HepG2 (cell line): ENCODE results near the gene INTS1. TPM values are rescaled to one million over a fixed set of nuclear protein-coding genes. Genes with fewer than 3 reads are reported as not detected.

ENCODE experiments used
- CHD4 ChIP-seq: fragments of 200-600 bp; sonication (generic); IDR thresholded peaks from 2 replicates; pipeline ENCODE4 v1.7.0; 2017; ENCODE audit warnings: mild to moderate bottlenecking, low read length, borderline replicate concordance
- ETV6 ChIP-seq: sonication (generic); formaldehyde crosslinking; conservative IDR thresholded peaks from 2 replicates; pipeline ENCODE4 v1.4.0; 2020; ENCODE audit warnings: missing genetic modification reagents
- GPN1 ChIP-seq: sonication (generic); formaldehyde crosslinking; IDR thresholded peaks from 2 replicates; pipeline ENCODE4 v1.5.1; 2020; ENCODE audit warnings: missing genetic modification reagents, borderline replicate concordance
- HNRNPUL1 ChIP-seq: fragments of 200-400 bp; formaldehyde crosslinking; IDR thresholded peaks from 2 replicates; pipeline ENCODE4 v1.6.1; 2017; ENCODE audit warnings: low read depth, mild to moderate bottlenecking, low read length, moderate library complexity
- PAX8 ChIP-seq: sonication (generic); formaldehyde crosslinking; IDR thresholded peaks from 2 replicates; pipeline ENCODE4 v1.8.0; 2022; ENCODE audit warnings: mild to moderate bottlenecking, missing genetic modification reagents, borderline replicate concordance
- POGZ ChIP-seq: sonication (generic); formaldehyde crosslinking; IDR thresholded peaks from 2 replicates; pipeline ENCODE4 v1.4.0; 2020; ENCODE audit warnings: mild to moderate bottlenecking, missing genetic modification reagents
- TEAD3 ChIP-seq: optimal IDR thresholded peaks from 2 replicates; pipeline ENCODE3; 2016; ENCODE audit warnings: borderline replicate concordance
- ZBTB1 ChIP-seq: sonication (generic); formaldehyde crosslinking; IDR thresholded peaks from 2 replicates; pipeline ENCODE4 v1.4.0; 2020; ENCODE audit warnings: missing genetic modification reagents, borderline replicate concordance
- ZFX ChIP-seq: sonication (generic); formaldehyde crosslinking; IDR thresholded peaks from 2 replicates; pipeline ENCODE4 v1.4.0; 2020; ENCODE audit warnings: mild to moderate bottlenecking, low read depth, missing genetic modification reagents, moderate library complexity
- ZNF143 ChIP-seq: sonication (generic); formaldehyde crosslinking; IDR thresholded peaks from 2 replicates; pipeline ENCODE4 v1.4.0; 2020; ENCODE audit warnings: missing genetic modification reagents
- ZNF335 ChIP-seq: sonication (generic); formaldehyde crosslinking; IDR thresholded peaks from 2 replicates; pipeline ENCODE4 v1.4.0; 2020; ENCODE audit warnings: missing genetic modification reagents
- ZNF781 ChIP-seq: sonication (generic); formaldehyde crosslinking; IDR thresholded peaks from 2 replicates; pipeline ENCODE4 v1.5.1; 2020; ENCODE audit warnings: borderline replicate concordance, mild to moderate bottlenecking, missing genetic modification reagents; ENCODE audit errors: not compliant biosample characterization
- polyA plus RNA-seq, 8 experiments: library from polyadenylated mRNA; depleted of rRNA in 3 of 8; stranded (reverse) in 7 of 8; unstranded in 1 of 8; fragments of >200 nt; fragmentation: Illumina TruSeq in 4 of 8; extraction: Trizol in 4 of 8; gene quantifications; 2 replicates each; pipeline versions ENCODE4 v1.2.1 to v1.2.3, GENCODE V29; 2011 to 2016; ENCODE audit warnings: low read depth in 4 of 8, missing spikeins in 1 of 8, mixed read lengths in 1 of 8; ENCODE audit not compliant: insufficient read depth in 1 of 8
- total RNA-seq, 5 experiments: library from RNA; depleted of rRNA; stranded (reverse); fragments of >200 nt; fragmentation: Illumina TruSeq; extraction: Trizol; gene quantifications; 2 replicates each; pipeline ENCODE4 v1.2.3, GENCODE V29; 2016; ENCODE audit warnings: low read depth in 1 of 5
- TF ChIP-seq, protein P1 (sequence below): sonication (generic); formaldehyde crosslinking; IDR thresholded peaks from 2 replicates; pipeline ENCODE4 v1.4.0; 2020; ENCODE audit warnings: low read depth, missing genetic modification reagents
- TF ChIP-seq, protein P2 (sequence below): sonication (generic); formaldehyde crosslinking; IDR thresholded peaks from 2 replicates; pipeline ENCODE4 v1.8.0; 2022; ENCODE audit warnings: missing genetic modification reagents, mild to moderate bottlenecking, moderate library complexity, borderline replicate concordance
- TF ChIP-seq, protein P3 (sequence below): IDR thresholded peaks from 2 replicates; pipeline ENCODE4 v1.6.1; 2016; ENCODE audit warnings: low read depth, missing genetic modification reagents, missing compliant biosample characterization
- TF ChIP-seq, protein P4 (sequence below): sonication (generic); formaldehyde crosslinking; IDR thresholded peaks from 2 replicates; pipeline ENCODE4 v1.4.0; 2020; ENCODE audit warnings: missing genetic modification reagents

INTS1 gene
- total and polyA plus RNA-seq, 2 of the 13 experiments (the other 11 are each of a cell fraction or from before 2014, with no cell fraction given): 13.7 to 29.0 TPM

DNA sequence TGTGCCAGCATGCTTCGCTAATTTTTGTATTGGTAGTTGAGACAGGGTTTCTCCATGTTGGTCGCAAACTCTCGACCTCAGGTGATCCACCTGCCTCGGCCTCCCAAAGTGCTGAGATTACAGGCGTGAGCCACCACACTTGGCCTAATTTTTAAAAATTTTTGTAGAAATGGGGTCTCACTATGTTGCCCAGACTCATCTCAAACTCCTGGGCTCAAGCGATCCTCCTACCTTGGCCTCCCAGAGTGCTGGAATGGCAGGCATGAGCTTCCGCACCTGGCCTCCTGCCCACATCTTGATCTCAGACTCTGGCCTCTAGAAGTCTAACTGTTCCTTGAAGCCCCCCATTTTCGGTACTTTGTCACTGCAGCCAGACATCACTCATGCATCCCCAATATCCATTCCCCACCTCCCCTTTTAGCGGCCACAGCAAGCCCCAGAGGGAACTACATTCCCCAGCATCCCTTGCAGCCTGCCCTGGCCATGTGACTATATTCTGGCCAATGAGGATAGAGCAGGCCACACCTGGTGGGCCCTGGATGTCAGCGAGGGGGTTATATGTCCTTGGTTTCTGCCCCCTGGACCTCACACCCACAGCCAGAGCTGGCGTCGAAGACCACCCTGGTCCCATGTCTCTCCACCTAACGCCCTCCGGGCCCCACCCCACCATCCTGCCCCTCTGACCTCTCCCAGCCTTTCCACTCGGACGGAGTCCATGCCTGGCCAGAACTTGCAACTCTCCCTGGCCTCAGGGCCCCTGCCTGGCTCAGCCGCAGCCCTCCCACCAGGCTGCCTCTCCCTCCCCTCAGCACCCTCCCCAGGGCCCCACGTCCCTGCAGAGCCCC is 78.7 kb downstream of the INTS1 start (continued):
- TF ChIP-seq, protein P1, sequence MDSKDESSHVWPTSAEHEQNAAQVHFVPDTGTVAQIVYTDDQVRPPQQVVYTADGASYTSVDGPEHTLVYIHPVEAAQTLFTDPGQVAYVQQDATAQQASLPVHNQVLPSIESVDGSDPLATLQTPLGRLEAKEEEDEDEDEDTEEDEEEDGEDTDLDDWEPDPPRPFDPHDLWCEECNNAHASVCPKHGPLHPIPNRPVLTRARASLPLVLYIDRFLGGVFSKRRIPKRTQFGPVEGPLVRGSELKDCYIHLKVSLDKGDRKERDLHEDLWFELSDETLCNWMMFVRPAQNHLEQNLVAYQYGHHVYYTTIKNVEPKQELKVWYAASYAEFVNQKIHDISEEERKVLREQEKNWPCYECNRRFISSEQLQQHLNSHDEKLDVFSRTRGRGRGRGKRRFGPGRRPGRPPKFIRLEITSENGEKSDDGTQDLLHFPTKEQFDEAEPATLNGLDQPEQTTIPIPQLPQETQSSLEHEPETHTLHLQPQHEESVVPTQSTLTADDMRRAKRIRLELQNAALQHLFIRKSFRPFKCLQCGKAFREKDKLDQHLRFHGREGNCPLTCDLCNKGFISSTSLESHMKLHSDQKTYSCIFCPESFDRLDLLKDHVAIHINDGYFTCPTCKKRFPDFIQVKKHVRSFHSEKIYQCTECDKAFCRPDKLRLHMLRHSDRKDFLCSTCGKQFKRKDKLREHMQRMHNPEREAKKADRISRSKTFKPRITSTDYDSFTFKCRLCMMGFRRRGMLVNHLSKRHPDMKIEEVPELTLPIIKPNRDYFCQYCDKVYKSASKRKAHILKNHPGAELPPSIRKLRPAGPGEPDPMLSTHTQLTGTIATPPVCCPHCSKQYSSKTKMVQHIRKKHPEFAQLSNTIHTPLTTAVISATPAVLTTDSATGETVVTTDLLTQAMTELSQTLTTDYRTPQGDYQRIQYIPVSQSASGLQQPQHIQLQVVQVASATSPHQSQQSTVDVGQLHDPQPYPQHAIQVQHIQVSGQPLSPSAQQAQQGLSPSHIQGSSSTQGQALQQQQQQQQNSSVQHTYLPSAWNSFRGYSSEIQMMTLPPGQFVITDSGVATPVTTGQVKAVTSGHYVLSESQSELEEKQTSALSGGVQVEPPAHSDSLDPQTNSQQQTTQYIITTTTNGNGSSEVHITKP (CRISPR knock-in tag): peak; percentile 78; the same call in 1 of the 2 replicates
- TF ChIP-seq ETV6 (CRISPR knock-in tag): no peak
- TF ChIP-seq CHD4: no peak
- TF ChIP-seq, protein P2, sequence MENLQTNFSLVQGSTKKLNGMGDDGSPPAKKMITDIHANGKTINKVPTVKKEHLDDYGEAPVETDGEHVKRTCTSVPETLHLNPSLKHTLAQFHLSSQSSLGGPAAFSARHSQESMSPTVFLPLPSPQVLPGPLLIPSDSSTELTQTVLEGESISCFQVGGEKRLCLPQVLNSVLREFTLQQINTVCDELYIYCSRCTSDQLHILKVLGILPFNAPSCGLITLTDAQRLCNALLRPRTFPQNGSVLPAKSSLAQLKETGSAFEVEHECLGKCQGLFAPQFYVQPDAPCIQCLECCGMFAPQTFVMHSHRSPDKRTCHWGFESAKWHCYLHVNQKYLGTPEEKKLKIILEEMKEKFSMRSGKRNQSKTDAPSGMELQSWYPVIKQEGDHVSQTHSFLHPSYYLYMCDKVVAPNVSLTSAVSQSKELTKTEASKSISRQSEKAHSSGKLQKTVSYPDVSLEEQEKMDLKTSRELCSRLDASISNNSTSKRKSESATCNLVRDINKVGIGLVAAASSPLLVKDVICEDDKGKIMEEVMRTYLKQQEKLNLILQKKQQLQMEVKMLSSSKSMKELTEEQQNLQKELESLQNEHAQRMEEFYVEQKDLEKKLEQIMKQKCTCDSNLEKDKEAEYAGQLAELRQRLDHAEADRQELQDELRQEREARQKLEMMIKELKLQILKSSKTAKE: no peak
- TF ChIP-seq, protein P3, sequence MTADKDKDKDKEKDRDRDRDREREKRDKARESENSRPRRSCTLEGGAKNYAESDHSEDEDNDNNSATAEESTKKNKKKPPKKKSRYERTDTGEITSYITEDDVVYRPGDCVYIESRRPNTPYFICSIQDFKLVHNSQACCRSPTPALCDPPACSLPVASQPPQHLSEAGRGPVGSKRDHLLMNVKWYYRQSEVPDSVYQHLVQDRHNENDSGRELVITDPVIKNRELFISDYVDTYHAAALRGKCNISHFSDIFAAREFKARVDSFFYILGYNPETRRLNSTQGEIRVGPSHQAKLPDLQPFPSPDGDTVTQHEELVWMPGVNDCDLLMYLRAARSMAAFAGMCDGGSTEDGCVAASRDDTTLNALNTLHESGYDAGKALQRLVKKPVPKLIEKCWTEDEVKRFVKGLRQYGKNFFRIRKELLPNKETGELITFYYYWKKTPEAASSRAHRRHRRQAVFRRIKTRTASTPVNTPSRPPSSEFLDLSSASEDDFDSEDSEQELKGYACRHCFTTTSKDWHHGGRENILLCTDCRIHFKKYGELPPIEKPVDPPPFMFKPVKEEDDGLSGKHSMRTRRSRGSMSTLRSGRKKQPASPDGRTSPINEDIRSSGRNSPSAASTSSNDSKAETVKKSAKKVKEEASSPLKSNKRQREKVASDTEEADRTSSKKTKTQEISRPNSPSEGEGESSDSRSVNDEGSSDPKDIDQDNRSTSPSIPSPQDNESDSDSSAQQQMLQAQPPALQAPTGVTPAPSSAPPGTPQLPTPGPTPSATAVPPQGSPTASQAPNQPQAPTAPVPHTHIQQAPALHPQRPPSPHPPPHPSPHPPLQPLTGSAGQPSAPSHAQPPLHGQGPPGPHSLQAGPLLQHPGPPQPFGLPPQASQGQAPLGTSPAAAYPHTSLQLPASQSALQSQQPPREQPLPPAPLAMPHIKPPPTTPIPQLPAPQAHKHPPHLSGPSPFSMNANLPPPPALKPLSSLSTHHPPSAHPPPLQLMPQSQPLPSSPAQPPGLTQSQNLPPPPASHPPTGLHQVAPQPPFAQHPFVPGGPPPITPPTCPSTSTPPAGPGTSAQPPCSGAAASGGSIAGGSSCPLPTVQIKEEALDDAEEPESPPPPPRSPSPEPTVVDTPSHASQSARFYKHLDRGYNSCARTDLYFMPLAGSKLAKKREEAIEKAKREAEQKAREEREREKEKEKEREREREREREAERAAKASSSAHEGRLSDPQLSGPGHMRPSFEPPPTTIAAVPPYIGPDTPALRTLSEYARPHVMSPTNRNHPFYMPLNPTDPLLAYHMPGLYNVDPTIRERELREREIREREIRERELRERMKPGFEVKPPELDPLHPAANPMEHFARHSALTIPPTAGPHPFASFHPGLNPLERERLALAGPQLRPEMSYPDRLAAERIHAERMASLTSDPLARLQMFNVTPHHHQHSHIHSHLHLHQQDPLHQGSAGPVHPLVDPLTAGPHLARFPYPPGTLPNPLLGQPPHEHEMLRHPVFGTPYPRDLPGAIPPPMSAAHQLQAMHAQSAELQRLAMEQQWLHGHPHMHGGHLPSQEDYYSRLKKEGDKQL (CRISPR knock-in tag): no peak
- TF ChIP-seq ZFX: peak; percentile 82
- TF ChIP-seq GPN1 (CRISPR knock-in tag): no peak
- no peak for TF ChIP-seq ZBTB1 (CRISPR knock-in tag)
- no peak for TF ChIP-seq ZNF335
- peak; percentile 95 for TF ChIP-seq ZNF143 (CRISPR knock-in tag)
- no peak for TF ChIP-seq PAX8
- no peak for TF ChIP-seq POGZ (CRISPR knock-in tag)
- peak; percentile 74 for TF ChIP-seq TEAD3
- no peak for TF ChIP-seq ZNF781 (CRISPR knock-in tag)
- TF ChIP-seq, protein P4, sequence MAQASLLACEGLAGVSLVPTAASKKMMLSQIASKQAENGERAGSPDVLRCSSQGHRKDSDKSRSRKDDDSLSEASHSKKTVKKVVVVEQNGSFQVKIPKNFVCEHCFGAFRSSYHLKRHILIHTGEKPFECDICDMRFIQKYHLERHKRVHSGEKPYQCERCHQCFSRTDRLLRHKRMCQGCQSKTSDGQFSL (CRISPR knock-in tag): no peak
- TF ChIP-seq HNRNPUL1: no peak
